ENCODE data around the gene MACROD1.

The MACROD1 gene

GRCh38 chr11:64203421-64204079 lies 37.6 kb upstream of the MACROD1 start:
- no peak for TF ChIP-seq CTCF (IDR thresholded peaks at IDR 0.05)
- Mint-ChIP-seq H3K27ac (peak overlapping the region; percentile 98), H3K9me3 (no peaks in the 10 kb centered on the region), H3K36me3 (ENCODE audit: low read depth) (peaks cover 49% of the 10 kb centered on the region), H3K27me3 (ENCODE audit: low read depth, poor library complexity) (no peaks in the 10 kb centered on the region), H3K4me1 (peaks cover 44% of the 10 kb centered on the region), H3K4me3 (peak overlapping the region; percentile 6)
- no peak for DNase-seq

- no peak for TF ChIP-seq CTCF (IDR thresholded peaks at IDR 0.05)
- Mint-ChIP-seq H3K36me3 (ENCODE audit: low read depth) (peaks cover 49% of the 10 kb centered on the region), H3K4me1 (peaks cover 44% of the 10 kb centered on the region), H3K9me3 (no peaks in the 10 kb centered on the region), H3K27me3 (ENCODE audit: low read depth, poor library complexity) (no peaks in the 10 kb centered on the region), H3K27ac (peak overlapping the region; percentile 98), H3K4me3 (no peak overlapping the region)
- no peak for DNase-seq
These were observed 37.1 kb upstream of the MACROD1 start for GRCh38 chr11:64202992-64203391.

- H3K27ac Mint-ChIP-seq = peak overlapping the region; percentile 64
- no peaks in the 10 kb centered on the region for H3K27me3 Mint-ChIP-seq (ENCODE audit: low read depth, poor library complexity)
- H3K4me1 Mint-ChIP-seq = peaks cover 33% of the 10 kb centered on the region
- H3K4me3 Mint-ChIP-seq = no peak overlapping the region
- no peak for DNase-seq
- peaks cover 62% of the 10 kb centered on the region for H3K36me3 Mint-ChIP-seq (ENCODE audit: low read depth)
- H3K9me3 Mint-ChIP-seq = no peaks in the 10 kb centered on the region
- TF ChIP-seq CTCF (IDR thresholded peaks at IDR 0.05) = no peak
These were observed 35.6 kb upstream of the MACROD1 start for GRCh38 chr11:64201543-64201942.

GRCh38 chr11:64198511-64198910 lies 32.6 kb upstream of the MACROD1 start:
- no peak overlapping the region for H3K27ac Mint-ChIP-seq
- H3K4me1 Mint-ChIP-seq = peaks cover 10% of the 10 kb centered on the region
- no peaks in the 10 kb centered on the region for H3K27me3 Mint-ChIP-seq (ENCODE audit: low read depth, poor library complexity)
- H3K4me3 Mint-ChIP-seq = no peak overlapping the region
- H3K9me3 Mint-ChIP-seq = no peaks in the 10 kb centered on the region
- no peak for TF ChIP-seq CTCF (IDR thresholded peaks at IDR 0.05)
- peaks cover 73% of the 10 kb centered on the region for H3K36me3 Mint-ChIP-seq (ENCODE audit: low read depth)
- DNase-seq = no peak

GRCh38 chr11:64196626-64197025 lies 30.7 kb upstream of the MACROD1 start:
- H3K4me3 Mint-ChIP-seq = no peak overlapping the region
- no peaks in the 10 kb centered on the region for H3K9me3 Mint-ChIP-seq
- DNase-seq = no peak
- no peak for TF ChIP-seq CTCF (IDR thresholded peaks at IDR 0.05)
- H3K27me3 Mint-ChIP-seq (ENCODE audit: low read depth, poor library complexity) = no peaks in the 10 kb centered on the region
- H3K4me1 Mint-ChIP-seq = no peaks in the 10 kb centered on the region
- H3K36me3 Mint-ChIP-seq (ENCODE audit: low read depth) = peaks cover 69% of the 10 kb centered on the region
- peak overlapping the region; percentile 37 for H3K27ac Mint-ChIP-seq

- Mint-ChIP-seq H3K27me3 (ENCODE audit: low read depth, poor library complexity) (no peaks in the 10 kb centered on the region), H3K9me3 (no peaks in the 10 kb centered on the region), H3K36me3 (ENCODE audit: low read depth) (peaks cover 64% of the 10 kb centered on the region), H3K4me1 (peaks cover 5% of the 10 kb centered on the region), H3K27ac (no peak overlapping the region), H3K4me3 (no peak overlapping the region)
- no peak for TF ChIP-seq CTCF (IDR thresholded peaks at IDR 0.05)
- no peak for DNase-seq
These were observed 26.5 kb upstream of the MACROD1 start for GRCh38 chr11:64192434-64192833.

Measured in nephron progenitor cell (in vitro differentiated cells).